Measurements from ENCODE around the gene ZNRF4. TPM values are rescaled to one million over a fixed set of nuclear protein-coding genes. Genes with fewer than 3 reads are reported as not detected.
A peak's percentile ranks its signal among the peaks of the same experiment; 100 is the strongest.

Gene ZNRF4
- total and polyA plus RNA-seq, 9 of the 15 experiments (the other 6 are each of a cell fraction or from before 2014, with no cell fraction given) = not detected

GRCh38 chr19:5434351-5434917, 20.8 kb upstream of the ZNRF4 start (continued):
- TF ChIP-seq STAT5A (IDR thresholded peaks at IDR 0.05; ENCODE audit: borderline replicate concordance, low read length) (peak; percentile 54; the same call in 1 of the 2 replicates), TBP (optimal IDR thresholded peaks at IDR 0.05; ENCODE audit: low read depth, low read length) (peak; percentile 97), SRF (CRISPR knock-in tag; IDR thresholded peaks at IDR 0.05) (no peak), TRIM24 (IDR thresholded peaks at IDR 0.05) (0 out of 4 replicates have a peak, but pooled peaks have one; percentile 11 to 30), PML (IDR thresholded peaks at IDR 0.05; ENCODE audit: low read length) (peak; percentile 87), ZNF143 (CRISPR knock-in tag; IDR thresholded peaks at IDR 0.05) (no peak), PRDM10 (IDR thresholded peaks at IDR 0.05; ENCODE audit: partially characterized antibody) (peak; percentile 70), HMBOX1 (IDR thresholded peaks at IDR 0.05) (peak; percentile 72), DPF2 (IDR thresholded peaks at IDR 0.05) (peak; percentile 40; the same call in 1 of the 2 replicates), CBFA2T2 (conservative IDR thresholded peaks at IDR 0.05) (peak; percentile 67), EGR1 (conservative IDR thresholded peaks at IDR 0.05) (peak; percentile 78), NFIC (IDR thresholded peaks at IDR 0.05) (peak; percentile 17; the same call in 1 of the 2 replicates), ZC3H8 (IDR thresholded peaks at IDR 0.05) (peak; percentile 89; the same call in 1 of the 2 replicates), MTA3 (IDR thresholded peaks at IDR 0.05; ENCODE audit: borderline replicate concordance) (peak; percentile 22; the same call in 1 of the 2 replicates), ZNF316 (IDR thresholded peaks at IDR 0.05) (peak; percentile 17; the same call in 1 of the 2 replicates), STAT5B (CRISPR knock-in tag; IDR thresholded peaks at IDR 0.05) (no peak), ZNF431 (CRISPR knock-in tag; IDR thresholded peaks at IDR 0.05) (no peak), SREBF1 (IDR thresholded peaks at IDR 0.05; ENCODE audit: borderline replicate concordance, low read depth, low read length) (no peak), HDAC1 (IDR thresholded peaks at IDR 0.05) (0 out of 4 replicates have a peak, but pooled peaks of 1 of the 2 experiments have one; percentile 23), NBN (IDR thresholded peaks at IDR 0.05; ENCODE audit: low read depth) (peak; percentile 26; the same call in 1 of the 2 replicates), CHCHD3 (CRISPR knock-in tag; IDR thresholded peaks at IDR 0.05) (no peak), LEF1 (IDR thresholded peaks at IDR 0.05) (peak; percentile 62; the same call in 1 of the 2 replicates), ZNF408 (CRISPR knock-in tag; IDR thresholded peaks at IDR 0.05; ENCODE audit: low read depth) (no peak), FOXM1 (IDR thresholded peaks at IDR 0.05; ENCODE audit: low read depth) (peak; percentile 48; the same call in 1 of the 2 replicates), FOXM1 (CRISPR knock-in tag; IDR thresholded peaks at IDR 0.05; ENCODE audit: low read depth) (no peak), ETV5 (CRISPR knock-in tag; IDR thresholded peaks at IDR 0.05; ENCODE audit: low read depth) (peak; percentile 40; the same call in 1 of the 2 replicates), TAL1 (IDR thresholded peaks at IDR 0.05) (peak; percentile 59), GTF2A2 (tag; IDR thresholded peaks at IDR 0.05) (no peak), CCAR2 (IDR thresholded peaks at IDR 0.05; ENCODE audit: low read depth, low read length) (no peak), ZNF561 (CRISPR knock-in tag; conservative IDR thresholded peaks at IDR 0.05) (no peak)
